Esophagus squamous epithelium (tissue), 5 donors: Measurements from ENCODE around the gene GTF3C6. TPM values are rescaled to one million over a fixed set of nuclear protein-coding genes. Genes with fewer than 3 reads are reported as not detected.

ENCODE experiments used
- DNase-seq: peaks from one replicate; lab custom pipeline; 2025; lab: John Stamatoyannopoulos, UW
- H3K27ac ChIP-seq, 4 donors: fragments of 200-600 bp; sonication (generic); one replicate each; pipeline ENCODE4 v1.5.1; 2016 to 2019; ENCODE audit warnings: mild to moderate bottlenecking in 1 of 4
- H3K27me3 ChIP-seq, 4 donors: fragments of 200-600 bp; sonication (generic); 1 replicate in 3 of 4; 2 replicates in 1 of 4; pipeline versions ENCODE4 v1.5.1 to v1.6.0; 2017 to 2021; ENCODE audit warnings: antibody characterized with exemption in 1 of 4
- H3K36me3 ChIP-seq, 3 donors: fragments of 200-600 bp; sonication (generic); one replicate each; pipeline ENCODE4 v1.5.1; 2016 to 2019
- H3K4me1 ChIP-seq, 3 donors: fragments of 200-600 bp; sonication (generic); one replicate each; pipeline ENCODE4 v1.5.1; 2017 to 2019
- H3K4me3 ChIP-seq, 4 donors: fragments of 200-600 bp; sonication (generic); 1 replicate in 3 of 4; 2 replicates in 1 of 4; pipeline ENCODE4 v1.5.1; 2016 to 2019; ENCODE audit warnings: mild to moderate bottlenecking in 2 of 4, moderate library complexity in 1 of 4
- H3K9me3 ChIP-seq, 3 donors: fragments of 200-600 bp; sonication (generic); one replicate each; pipeline ENCODE4 v1.5.1; 2016 to 2019
- CTCF ChIP-seq, 6 experiments: fragments of 450-650 bp in 4 of 6; fragments of 200-600 bp in 2 of 6; sonication (generic) in 2 of 6; IDR thresholded peaks; one replicate each; pipeline ENCODE4 v1.5.1; 2016 to 2019; ENCODE audit warnings: antibody characterized with exemption in 6 of 6, mild to moderate bottlenecking in 4 of 6, moderate library complexity in 4 of 6
- POLR2A ChIP-seq, 4 donors: fragments of 450-650 bp; IDR thresholded peaks; one replicate each; pipeline ENCODE4 v1.6.1; 2017; ENCODE audit warnings: antibody characterized with exemption in 4 of 4, mild to moderate bottlenecking in 4 of 4, moderate library complexity in 3 of 4
- WGBS, 2 donors: methylation state at CpG; one replicate each; pipeline ENCODE4 v1.1.5; 2018; 5-methylcytosine and 5-hydroxymethylcytosine counted together
- intact Hi-C: fragments of 100-400 bp; cut with DNase I; formaldehyde crosslinking; loops from one replicate; pipeline ENCODE4 v1.15.0; 2022
- total RNA-seq, 4 donors: library from RNA; depleted of rRNA; stranded (reverse); fragments of >200 nt; gene quantifications; one replicate each; pipeline ENCODE4 v1.1.0, GENCODE V29; 2016
- donor health status: DM: yes; HTN: yes; CAD: no.

Gene GTF3C6
- total RNA-seq, result 10 to 100 TPM; 28.9 to 75.4 (median 45.6) TPM

GRCh38 chr6:110958329-110959192, at the start of gene GTF3C6:
Gene GTF3C6, plus strand, starts transcription at chr6:110958706. Its CDS starts 64 bp downstream, at chr6:110958770.
- Histone ChIP-seq H3K9me3 (no peaks in the 10 kb centered on the region), H3K27me3 (no peaks in the 10 kb centered on the region), H3K36me3 (peaks cover 12 to 34% (median 14%) of the 10 kb centered on the region in 3 donors), H3K4me3 (peak within 1 kb of the TSS; percentile 73 to 97 (median 84)), H3K27ac (peak within 1 kb of the TSS; percentile 93 to 96 (median 94)), H3K4me1 (peaks cover 4 to 22% (median 14%) of the 10 kb centered on the region in 3 donors)
- TF ChIP-seq POLR2A (IDR thresholded peaks at IDR 0.05) (peak in 3 of 4 donors; percentile 16 to 80 (median 73)), CTCF (IDR thresholded peaks at IDR 0.05) (peak in 1 of 6 experiments; percentile 36)
- DNase-seq, result peak; percentile 83
- WGBS, 2 donors, result 0 to 1% methylated on average over 22 of the region's 70 CpGs
- intact Hi-C loops, result no loop called here

- DNase-seq, result no peak
- no peaks in the 10 kb centered on the region for H3K27me3 ChIP-seq
- H3K4me3 ChIP-seq, result no peak overlapping the region
- intact Hi-C loops, result no loop called here
- H3K4me1 ChIP-seq, result peaks cover 0 to 20% (median 0%) of the 10 kb centered on the region in 3 donors
- no peak overlapping the region for H3K27ac ChIP-seq
- WGBS, 2 donors, result 84 to 96% methylated on average over 2 to 3 of the region's 3 CpGs
- no peaks in the 10 kb centered on the region for H3K36me3 ChIP-seq
- TF ChIP-seq POLR2A (IDR thresholded peaks at IDR 0.05) (no peak), CTCF (IDR thresholded peaks at IDR 0.05) (no peak)
- H3K9me3 ChIP-seq, result no peaks in the 10 kb centered on the region
Measured at GRCh38 chr6:110930781-110931180, 27.7 kb upstream of the GTF3C6 start.

GRCh38 chr6:110933912-110934311, 24.6 kb upstream of the GTF3C6 start:
- no peaks in the 10 kb centered on the region for H3K36me3 ChIP-seq
- no peak for TF ChIP-seq CTCF (IDR thresholded peaks at IDR 0.05)
- TF ChIP-seq POLR2A (IDR thresholded peaks at IDR 0.05), result no peak
- peaks cover 0 to 4% (median 0%) of the 10 kb centered on the region in 3 donors for H3K4me1 ChIP-seq
- H3K9me3 ChIP-seq, result no peaks in the 10 kb centered on the region
- no peak for DNase-seq
- 47 to 67% methylated on average over 2 of the region's 2 CpGs for WGBS, 2 donors
- no peak overlapping the region for H3K4me3 ChIP-seq
- no peaks in the 10 kb centered on the region for H3K27me3 ChIP-seq
- H3K27ac ChIP-seq, result no peak overlapping the region
- intact Hi-C loops, result no loop called here

- no peaks in the 10 kb centered on the region for H3K36me3 ChIP-seq
- peaks cover 0 to 4% (median 0%) of the 10 kb centered on the region in 3 donors for H3K4me1 ChIP-seq
- intact Hi-C loops, result no loop called here
- TF ChIP-seq POLR2A (IDR thresholded peaks at IDR 0.05) (no peak), CTCF (IDR thresholded peaks at IDR 0.05) (no peak)
- H3K4me3 ChIP-seq, result no peak overlapping the region
- H3K27ac ChIP-seq, result no peak overlapping the region
- DNase-seq, result no peak
- no peaks in the 10 kb centered on the region for H3K9me3 ChIP-seq
- H3K27me3 ChIP-seq, result no peaks in the 10 kb centered on the region
- 69 to 73% methylated on average over 1 of the region's 1 CpG for WGBS, 2 donors
Measured at GRCh38 chr6:110934381-110934898, 24.1 kb upstream of the GTF3C6 start.

GRCh38 chr6:110935171-110935570, 23.3 kb upstream of the GTF3C6 start:
- TF ChIP-seq CTCF (IDR thresholded peaks at IDR 0.05) (no peak), POLR2A (IDR thresholded peaks at IDR 0.05) (no peak)
- no peak for DNase-seq
- H3K36me3 ChIP-seq, result no peaks in the 10 kb centered on the region
- WGBS, 2 donors, result 85% methylated on average over 6 of the region's 6 CpGs
- intact Hi-C loops, result no loop called here
- H3K27ac ChIP-seq, result no peak overlapping the region
- H3K4me1 ChIP-seq, result peaks cover 0 to 2% (median 0%) of the 10 kb centered on the region in 3 donors
- H3K9me3 ChIP-seq, result no peaks in the 10 kb centered on the region
- no peak overlapping the region for H3K4me3 ChIP-seq
- no peaks in the 10 kb centered on the region for H3K27me3 ChIP-seq
